ENCODE data around the gene FOSL1.

- no peak for TF ChIP-seq CTCF (IDR thresholded peaks at IDR 0.05)
- no peak for TF ChIP-seq POLR2A (IDR thresholded peaks at IDR 0.05)
Measured at GRCh38 chr11:65942531-65942930, 42.3 kb upstream of the FOSL1 start.

All from heart left ventricle (tissue), 13 donors.